Left ventricle myocardium inferior (tissue), 1 donor: ENCODE measurements around the gene EHF. TPM values are rescaled to one million over a fixed set of nuclear protein-coding genes. Genes with fewer than 3 reads are reported as not detected.

ENCODE experiments used
- DNase-seq: peaks from one replicate; pipeline ENCODE4 v3.0.0-alpha.2; 2020
- H3K27ac ChIP-seq: fragments of 200-600 bp; replicated peaks from 2 replicates; pipeline ENCODE4 v1.8.0; 2021
- H3K27me3 ChIP-seq: fragments of 200-600 bp; 2 replicates; pipeline ENCODE4 v1.8.0; 2021; ENCODE audit warnings: low read depth
- H3K36me3 ChIP-seq: fragments of 200-600 bp; 2 replicates; pipeline ENCODE4 v1.8.0; 2021
- H3K4me1 ChIP-seq: fragments of 200-600 bp; 2 replicates; pipeline ENCODE4 v1.8.0; 2021
- H3K4me3 ChIP-seq: fragments of 200-600 bp; 2 replicates; pipeline ENCODE4 v1.8.0; 2021; ENCODE audit warnings: mild to moderate bottlenecking, moderate library complexity
- H3K9me3 ChIP-seq: fragments of 200-600 bp; replicated peaks from 2 replicates; pipeline ENCODE4 v1.8.0; 2021
- intact Hi-C: fragments of 100-400 bp; cut with micrococcal nuclease; formaldehyde crosslinking; loops from one replicate; pipeline ENCODE4 v1.11.0; 2022
- total RNA-seq: library from RNA; stranded (reverse); fragmentation: NEBNext Ultra II Directional; extraction: Animal tissue kit (Norgen Biotek cat#: 25700); gene quantifications from one replicate; pipeline ENCODE4 v1.2.1, GENCODE V29; 2021
- TF ChIP-seq, protein P1 (sequence below): fragments of 200-600 bp; IDR thresholded peaks from 2 replicates; pipeline ENCODE4 v1.8.0; 2021; ENCODE audit warnings: antibody characterized with exemption, mild to moderate bottlenecking, borderline replicate concordance
- donor health status: DM: no; HTN: yes; CAD: no; lungs with severe emphysema.

The EHF gene
- total RNA-seq, 1 donor from 2014 or later, result 1.6 TPM

GRCh38 chr11:34643846-34644245 lies 23.0 kb downstream of the EHF start:
- Histone ChIP-seq H3K4me1 (no peaks in the 10 kb centered on the region), H3K27me3 (no peaks in the 10 kb centered on the region), H3K4me3 (no peak overlapping the region), H3K27ac (no peak overlapping the region), H3K36me3 (no peaks in the 10 kb centered on the region), H3K9me3 (no peaks in the 10 kb centered on the region)
- TF ChIP-seq, protein P1, sequence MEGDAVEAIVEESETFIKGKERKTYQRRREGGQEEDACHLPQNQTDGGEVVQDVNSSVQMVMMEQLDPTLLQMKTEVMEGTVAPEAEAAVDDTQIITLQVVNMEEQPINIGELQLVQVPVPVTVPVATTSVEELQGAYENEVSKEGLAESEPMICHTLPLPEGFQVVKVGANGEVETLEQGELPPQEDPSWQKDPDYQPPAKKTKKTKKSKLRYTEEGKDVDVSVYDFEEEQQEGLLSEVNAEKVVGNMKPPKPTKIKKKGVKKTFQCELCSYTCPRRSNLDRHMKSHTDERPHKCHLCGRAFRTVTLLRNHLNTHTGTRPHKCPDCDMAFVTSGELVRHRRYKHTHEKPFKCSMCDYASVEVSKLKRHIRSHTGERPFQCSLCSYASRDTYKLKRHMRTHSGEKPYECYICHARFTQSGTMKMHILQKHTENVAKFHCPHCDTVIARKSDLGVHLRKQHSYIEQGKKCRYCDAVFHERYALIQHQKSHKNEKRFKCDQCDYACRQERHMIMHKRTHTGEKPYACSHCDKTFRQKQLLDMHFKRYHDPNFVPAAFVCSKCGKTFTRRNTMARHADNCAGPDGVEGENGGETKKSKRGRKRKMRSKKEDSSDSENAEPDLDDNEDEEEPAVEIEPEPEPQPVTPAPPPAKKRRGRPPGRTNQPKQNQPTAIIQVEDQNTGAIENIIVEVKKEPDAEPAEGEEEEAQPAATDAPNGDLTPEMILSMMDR, result no peak
- DNase-seq, result no peak
- intact Hi-C loops, result no loop called here

DNA sequence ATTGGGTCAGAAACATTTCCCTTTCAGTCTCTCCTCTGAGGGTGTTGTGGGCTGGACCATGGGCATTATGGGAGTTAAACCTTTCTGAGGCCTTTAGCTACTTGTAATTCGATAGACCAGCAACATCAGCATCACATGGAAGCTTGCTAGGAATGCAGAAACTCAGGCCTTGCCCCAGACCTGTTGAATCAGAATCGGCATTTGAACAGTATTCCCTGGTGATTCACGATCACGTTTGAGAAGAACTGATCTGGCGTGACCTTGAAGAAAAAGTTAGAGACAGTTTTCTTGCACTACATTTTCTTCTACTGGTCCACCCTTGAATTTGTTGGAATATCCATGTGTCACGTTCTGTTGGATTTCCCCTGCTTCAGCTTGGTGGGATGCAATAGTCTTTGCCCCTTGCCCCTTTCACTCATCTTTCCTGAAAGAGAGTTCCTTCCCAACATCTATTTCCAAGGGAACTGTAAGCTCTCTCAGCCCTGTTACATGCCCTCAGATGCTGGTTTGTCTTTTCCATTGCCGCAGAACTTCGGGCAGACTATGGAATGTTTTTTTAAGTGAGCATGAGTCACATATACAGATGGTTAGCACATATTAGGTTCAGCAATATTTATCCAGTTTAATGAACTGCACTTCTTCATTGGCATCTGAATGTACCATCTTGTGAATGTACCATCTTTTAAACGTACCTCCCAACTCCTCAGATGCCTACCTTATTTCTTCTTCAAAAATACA lies 23.9 kb downstream of the EHF start:
- Histone ChIP-seq H3K4me1 (no peaks in the 10 kb centered on the region), H3K9me3 (no peaks in the 10 kb centered on the region), H3K4me3 (no peak overlapping the region), H3K27ac (no peak overlapping the region), H3K36me3 (no peaks in the 10 kb centered on the region), H3K27me3 (no peaks in the 10 kb centered on the region)
- intact Hi-C loops, result no loop called here
- no peak for DNase-seq
- TF ChIP-seq, protein P1, result no peak

DNA sequence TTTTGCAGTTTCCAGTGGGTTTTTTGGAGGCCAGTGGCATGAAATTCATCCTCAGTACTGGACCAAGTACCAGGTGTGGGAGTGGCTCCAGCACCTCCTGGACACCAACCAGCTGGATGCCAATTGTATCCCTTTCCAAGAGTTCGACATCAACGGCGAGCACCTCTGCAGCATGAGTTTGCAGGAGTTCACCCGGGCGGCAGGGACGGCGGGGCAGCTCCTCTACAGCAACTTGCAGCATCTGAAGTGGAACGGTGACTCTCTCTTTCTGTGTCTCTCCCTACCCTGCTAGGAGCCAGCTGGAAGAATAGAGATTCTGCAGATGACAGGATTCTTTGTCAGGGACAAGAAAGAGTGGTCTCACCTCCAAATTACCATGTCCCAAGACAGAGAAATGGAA lies 25.5 kb downstream of the EHF start:
- no peak for DNase-seq
- no peak overlapping the region for H3K4me3 ChIP-seq
- no peak overlapping the region for H3K27ac ChIP-seq
- no peaks in the 10 kb centered on the region for H3K36me3 ChIP-seq
- H3K4me1 ChIP-seq, result no peaks in the 10 kb centered on the region
- intact Hi-C loops, result no loop called here
- no peaks in the 10 kb centered on the region for H3K27me3 ChIP-seq
- TF ChIP-seq, protein P1, result no peak
- no peaks in the 10 kb centered on the region for H3K9me3 ChIP-seq

- TF ChIP-seq, protein P1, result no peak
- Histone ChIP-seq H3K36me3 (no peaks in the 10 kb centered on the region), H3K4me3 (no peak overlapping the region), H3K27me3 (no peaks in the 10 kb centered on the region), H3K9me3 (no peaks in the 10 kb centered on the region), H3K27ac (no peak overlapping the region), H3K4me1 (no peaks in the 10 kb centered on the region)
- no peak for DNase-seq
- intact Hi-C loops, result no loop called here
These were observed 26.2 kb downstream of the EHF start for GRCh38 chr11:34647131-34647530.

- DNase-seq, result no peak
- Histone ChIP-seq H3K36me3 (no peaks in the 10 kb centered on the region), H3K27me3 (no peaks in the 10 kb centered on the region), H3K4me1 (no peaks in the 10 kb centered on the region), H3K27ac (no peak overlapping the region), H3K4me3 (no peak overlapping the region), H3K9me3 (no peaks in the 10 kb centered on the region)
- TF ChIP-seq, protein P1, result no peak
- intact Hi-C loops, result no loop called here
These were observed 26.6 kb downstream of the EHF start for GRCh38 chr11:34647532-34647931.
